Measurements from ENCODE around the gene SIGLEC10. TPM values are rescaled to one million over a fixed set of nuclear protein-coding genes. Genes with fewer than 3 reads are reported as not detected.

Gene SIGLEC10
- total and polyA plus RNA-seq, 2 donors from 2014 or later: 0.34 to 33.8 TPM

DNA sequence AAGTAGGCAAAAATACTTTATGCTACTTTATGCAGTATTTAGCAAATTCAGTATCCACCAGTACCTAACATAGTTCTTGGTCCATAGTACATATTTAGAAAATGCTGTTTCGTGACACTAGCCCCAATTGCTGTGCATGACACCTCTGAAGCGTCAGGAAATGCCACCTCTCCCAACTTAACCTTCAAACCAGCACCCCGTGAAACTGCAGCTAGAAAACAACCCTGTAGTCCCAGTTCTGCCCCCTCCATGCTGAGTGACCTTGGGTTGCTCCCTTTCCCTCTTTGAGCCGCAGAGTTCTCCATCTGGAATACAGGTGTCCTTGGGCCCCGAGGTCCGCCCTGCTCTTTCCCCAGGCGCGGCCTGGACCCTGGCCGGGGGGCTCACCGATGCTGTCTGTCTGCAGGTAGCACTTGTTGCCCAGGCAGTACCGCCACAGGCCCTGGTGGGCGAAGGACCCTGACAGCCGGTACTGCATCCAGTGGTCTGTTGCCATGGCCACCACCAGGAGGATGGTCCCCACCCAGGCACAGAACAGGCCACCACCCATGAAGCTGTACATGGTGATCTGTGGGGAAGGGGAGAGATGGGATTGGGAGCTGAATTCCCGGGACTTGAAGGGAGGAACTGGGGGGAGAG lies 30.4 kb downstream of the SIGLEC10 start:
- no peaks in the 10 kb centered on the region for H3K27me3 ChIP-seq (ENCODE audit: control insufficient read depth, insufficient read depth, low read length)
- H3K9me3 ChIP-seq (ENCODE audit: control insufficient read depth in 2 of 3, insufficient read depth in 1 of 3, low read length in 3 of 3): no peaks in the 10 kb centered on the region
- H3K4me3 ChIP-seq (ENCODE audit: low read length in 3 of 3): no peak overlapping the region
- no peaks in the 10 kb centered on the region for H3K36me3 ChIP-seq (ENCODE audit: control insufficient read depth in 2 of 3, insufficient read depth in 3 of 3, low read length in 3 of 3)
- DNase-seq: peak in 1 of 5 donors; percentile 69
- FAIRE-seq: no peak
- H3K4me1 ChIP-seq (ENCODE audit: control insufficient read depth in 2 of 3, insufficient read depth in 2 of 3, low read depth in 1 of 3, low read length in 3 of 3): no peaks in the 10 kb centered on the region
- H3K27ac ChIP-seq (ENCODE audit: low read depth in 2 of 2, low read length in 2 of 2): no peak overlapping the region
- TF ChIP-seq, protein P1, sequence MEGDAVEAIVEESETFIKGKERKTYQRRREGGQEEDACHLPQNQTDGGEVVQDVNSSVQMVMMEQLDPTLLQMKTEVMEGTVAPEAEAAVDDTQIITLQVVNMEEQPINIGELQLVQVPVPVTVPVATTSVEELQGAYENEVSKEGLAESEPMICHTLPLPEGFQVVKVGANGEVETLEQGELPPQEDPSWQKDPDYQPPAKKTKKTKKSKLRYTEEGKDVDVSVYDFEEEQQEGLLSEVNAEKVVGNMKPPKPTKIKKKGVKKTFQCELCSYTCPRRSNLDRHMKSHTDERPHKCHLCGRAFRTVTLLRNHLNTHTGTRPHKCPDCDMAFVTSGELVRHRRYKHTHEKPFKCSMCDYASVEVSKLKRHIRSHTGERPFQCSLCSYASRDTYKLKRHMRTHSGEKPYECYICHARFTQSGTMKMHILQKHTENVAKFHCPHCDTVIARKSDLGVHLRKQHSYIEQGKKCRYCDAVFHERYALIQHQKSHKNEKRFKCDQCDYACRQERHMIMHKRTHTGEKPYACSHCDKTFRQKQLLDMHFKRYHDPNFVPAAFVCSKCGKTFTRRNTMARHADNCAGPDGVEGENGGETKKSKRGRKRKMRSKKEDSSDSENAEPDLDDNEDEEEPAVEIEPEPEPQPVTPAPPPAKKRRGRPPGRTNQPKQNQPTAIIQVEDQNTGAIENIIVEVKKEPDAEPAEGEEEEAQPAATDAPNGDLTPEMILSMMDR (IDR thresholded peaks at IDR 0.05; ENCODE audit: borderline replicate concordance, extremely low read depth, insufficient read depth): no peak
- intact Hi-C loops (cut with DNase I): no loop called here
- H3K9ac ChIP-seq (ENCODE audit: low read length in 3 of 3): no peak overlapping the region

DNA sequence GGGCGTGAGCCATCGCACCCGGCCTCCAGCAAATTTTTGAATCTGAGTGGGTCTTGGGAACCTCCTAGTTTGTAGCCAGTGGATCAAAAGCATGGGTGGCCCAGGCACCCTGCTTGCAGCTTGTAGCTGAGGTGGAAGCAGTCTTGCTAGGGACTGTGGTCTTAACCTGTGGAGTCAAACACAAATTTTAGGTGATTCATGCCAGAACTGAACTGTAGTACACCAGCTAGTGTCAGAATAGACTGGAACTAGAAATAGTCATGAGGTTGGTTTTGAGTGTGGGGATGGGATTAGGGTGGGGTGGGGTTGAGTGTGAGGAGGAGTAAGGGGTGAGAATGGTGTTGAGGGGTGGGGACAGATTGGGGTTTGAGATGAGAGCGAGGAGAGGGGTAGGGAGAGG lies 35.4 kb downstream of the SIGLEC10 start:
- H3K9ac ChIP-seq (ENCODE audit: low read length in 3 of 3): no peak overlapping the region
- H3K27me3 ChIP-seq (ENCODE audit: control insufficient read depth, insufficient read depth, low read length): no peaks in the 10 kb centered on the region
- H3K4me1 ChIP-seq (ENCODE audit: control insufficient read depth in 2 of 3, insufficient read depth in 2 of 3, low read depth in 1 of 3, low read length in 3 of 3): no peaks in the 10 kb centered on the region
- DNase-seq (peak in 1 of 5 donors; percentile 17), FAIRE-seq (no peak)
- no peak overlapping the region for H3K4me3 ChIP-seq (ENCODE audit: low read length in 3 of 3)
- H3K36me3 ChIP-seq (ENCODE audit: control insufficient read depth in 2 of 3, insufficient read depth in 3 of 3, low read length in 3 of 3): no peaks in the 10 kb centered on the region
- no peaks in the 10 kb centered on the region for H3K9me3 ChIP-seq (ENCODE audit: control insufficient read depth in 2 of 3, insufficient read depth in 1 of 3, low read length in 3 of 3)
- intact Hi-C loops (cut with DNase I): no loop called here
- TF ChIP-seq, protein P1 (IDR thresholded peaks at IDR 0.05; ENCODE audit: borderline replicate concordance, extremely low read depth, insufficient read depth): no peak
- H3K27ac ChIP-seq (ENCODE audit: low read depth in 2 of 2, low read length in 2 of 2): no peak overlapping the region

- no peak overlapping the region for H3K4me3 ChIP-seq (ENCODE audit: low read length in 3 of 3)
- H3K27ac ChIP-seq (ENCODE audit: low read depth in 2 of 2, low read length in 2 of 2): no peak overlapping the region
- intact Hi-C loops (cut with DNase I): no loop called here
- TF ChIP-seq, protein P1 (IDR thresholded peaks at IDR 0.05; ENCODE audit: borderline replicate concordance, extremely low read depth, insufficient read depth): no peak
- no peak for FAIRE-seq
- H3K4me1 ChIP-seq (ENCODE audit: control insufficient read depth in 2 of 3, insufficient read depth in 2 of 3, low read depth in 1 of 3, low read length in 3 of 3): no peaks in the 10 kb centered on the region
- H3K9me3 ChIP-seq (ENCODE audit: control insufficient read depth in 2 of 3, insufficient read depth in 1 of 3, low read length in 3 of 3): no peaks in the 10 kb centered on the region
- no peak overlapping the region for H3K9ac ChIP-seq (ENCODE audit: low read length in 3 of 3)
- DNase-seq: peak in 1 of 5 donors; percentile 52
- no peaks in the 10 kb centered on the region for H3K27me3 ChIP-seq (ENCODE audit: control insufficient read depth, insufficient read depth, low read length)
- H3K36me3 ChIP-seq (ENCODE audit: control insufficient read depth in 2 of 3, insufficient read depth in 3 of 3, low read length in 3 of 3): no peaks in the 10 kb centered on the region
Observed at GRCh38 chr19:51380379-51380778, 37.1 kb downstream of the SIGLEC10 start.

- FAIRE-seq: no peak
- intact Hi-C loops (cut with DNase I): no loop called here
- H3K36me3 ChIP-seq (ENCODE audit: control insufficient read depth in 2 of 3, insufficient read depth in 3 of 3, low read length in 3 of 3): no peaks in the 10 kb centered on the region
- H3K4me1 ChIP-seq (ENCODE audit: control insufficient read depth in 2 of 3, insufficient read depth in 2 of 3, low read depth in 1 of 3, low read length in 3 of 3): no peaks in the 10 kb centered on the region
- no peak overlapping the region for H3K4me3 ChIP-seq (ENCODE audit: low read length in 3 of 3)
- TF ChIP-seq, protein P1 (IDR thresholded peaks at IDR 0.05; ENCODE audit: borderline replicate concordance, extremely low read depth, insufficient read depth): no peak
- no peaks in the 10 kb centered on the region for H3K9me3 ChIP-seq (ENCODE audit: control insufficient read depth in 2 of 3, insufficient read depth in 1 of 3, low read length in 3 of 3)
- DNase-seq: no peak
- H3K27me3 ChIP-seq (ENCODE audit: control insufficient read depth, insufficient read depth, low read length): no peaks in the 10 kb centered on the region
- H3K27ac ChIP-seq (ENCODE audit: low read depth in 2 of 2, low read length in 2 of 2): no peak overlapping the region
- H3K9ac ChIP-seq (ENCODE audit: low read length in 3 of 3): no peak overlapping the region
Observed at GRCh38 chr19:51377422-51377821, 40.0 kb downstream of the SIGLEC10 start.
